HG03064 (cell line): ENCODE results near the gene PTGR1.

Source experiments
- ATAC-seq: cut with Tn5 transposase; IDR thresholded peaks from one replicate; pipeline ENCODE4 v1.9.1; 2021; ENCODE audit warnings: low read depth; ENCODE audit not compliant: unreplicated experiment

The PTGR1 gene

DNA sequence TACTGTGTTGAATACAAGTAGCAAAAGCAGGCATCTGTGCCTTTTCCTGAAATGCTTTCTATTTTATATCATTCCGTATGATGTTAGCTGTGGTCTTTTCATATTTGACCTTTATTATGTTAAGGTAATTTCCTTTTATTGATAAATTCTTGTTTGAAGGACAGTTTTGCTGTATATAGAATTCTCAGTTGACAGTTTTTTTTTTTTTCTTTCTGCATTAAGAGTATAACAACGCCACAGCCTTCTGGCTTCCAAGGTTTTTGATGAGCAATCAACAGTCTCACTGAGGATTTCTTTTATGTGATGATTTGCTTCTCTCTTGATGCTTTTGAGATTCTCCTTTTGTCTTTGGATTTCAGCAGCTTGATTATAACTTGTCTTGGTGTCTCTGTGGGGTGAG is 50.8 kb downstream of the PTGR1 start:
- no peak for ATAC-seq

DNA sequence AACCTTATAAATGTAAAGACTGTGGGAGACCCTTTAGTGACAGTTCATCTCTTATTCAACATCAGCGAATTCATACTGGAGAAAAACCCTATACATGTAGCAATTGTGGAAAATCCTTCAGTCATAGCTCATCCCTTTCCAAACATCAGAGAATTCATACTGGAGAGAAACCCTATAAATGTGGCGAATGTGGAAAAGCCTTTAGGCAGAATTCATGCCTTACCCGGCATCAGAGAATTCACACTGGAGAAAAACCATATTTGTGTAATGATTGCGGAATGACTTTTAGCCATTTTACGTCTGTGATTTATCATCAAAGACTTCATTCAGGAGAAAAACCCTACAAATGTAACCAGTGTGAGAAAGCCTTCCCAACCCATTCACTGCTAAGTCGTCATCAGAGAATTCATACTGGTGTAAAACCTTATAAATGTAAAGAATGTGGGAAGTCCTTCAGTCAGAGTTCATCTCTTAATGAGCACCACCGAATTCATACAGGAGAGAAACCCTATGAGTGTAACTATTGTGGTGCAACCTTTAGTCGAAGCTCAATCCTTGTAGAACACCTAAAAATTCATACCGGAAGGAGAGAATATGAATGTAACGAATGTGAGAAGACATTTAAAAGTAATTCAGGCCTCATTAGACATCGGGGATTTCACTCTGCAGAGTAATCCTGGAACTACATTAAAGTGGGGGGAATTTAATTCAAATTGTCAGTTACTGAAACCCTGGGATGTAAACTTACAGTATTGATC is 56.8 kb downstream of the PTGR1 start:
- ATAC-seq, result no peak

DNA sequence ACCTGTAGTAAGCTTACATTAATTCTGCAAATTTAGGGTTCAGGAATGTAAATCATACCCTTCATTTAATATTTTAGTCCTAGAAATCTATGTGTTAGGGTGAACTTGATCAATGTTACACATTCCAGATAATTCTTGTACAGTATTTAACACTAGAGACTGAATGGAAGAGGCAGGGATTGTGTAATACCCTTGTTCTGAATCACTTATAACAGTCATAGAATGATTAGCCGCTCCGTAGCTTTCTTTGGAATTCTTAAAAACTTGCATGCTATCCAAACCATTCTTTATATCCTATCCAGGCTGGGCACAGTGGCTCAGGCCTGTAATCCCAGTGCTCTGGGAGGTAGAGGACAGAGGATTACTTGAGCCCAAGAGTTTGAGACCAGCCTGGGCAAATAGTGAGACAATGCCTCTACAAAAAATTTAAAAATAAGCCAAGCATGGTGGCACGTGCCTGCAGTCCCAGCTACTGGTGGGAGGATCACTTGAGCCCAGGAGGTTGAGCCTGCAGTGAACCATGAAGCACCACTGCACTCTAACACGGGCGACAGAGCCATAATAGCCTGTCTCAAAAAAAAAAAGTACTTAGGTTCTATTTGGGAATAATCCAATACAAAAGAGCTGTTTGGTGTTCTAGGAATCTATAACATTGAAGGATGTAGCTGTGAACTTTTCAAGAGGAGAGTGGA is 66.2 kb downstream of the PTGR1 start:
- no peak for ATAC-seq

DNA sequence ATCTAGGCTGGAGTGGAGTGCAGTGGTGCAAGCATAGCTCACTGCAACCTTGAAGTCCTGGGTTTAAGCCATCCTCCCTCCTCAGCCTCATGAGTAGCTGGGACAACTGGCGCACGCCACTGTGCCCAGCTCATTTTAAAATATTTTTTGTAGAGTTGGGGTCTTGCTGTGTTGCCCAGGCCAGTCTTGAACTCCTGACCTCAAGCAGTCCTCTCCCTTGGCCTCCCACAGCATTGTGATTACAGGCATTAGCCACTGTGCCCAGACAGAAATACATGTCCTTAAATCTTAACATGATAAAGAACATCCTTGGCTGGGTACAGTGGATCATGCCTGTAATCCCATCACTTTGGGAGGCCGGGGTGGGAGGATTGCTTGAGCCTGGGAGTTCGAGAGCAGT is 67.7 kb downstream of the PTGR1 start:
- no peak for ATAC-seq

GRCh38 chr9:111529787-111530186 is 69.7 kb downstream of the PTGR1 start:
- no peak for ATAC-seq

DNA sequence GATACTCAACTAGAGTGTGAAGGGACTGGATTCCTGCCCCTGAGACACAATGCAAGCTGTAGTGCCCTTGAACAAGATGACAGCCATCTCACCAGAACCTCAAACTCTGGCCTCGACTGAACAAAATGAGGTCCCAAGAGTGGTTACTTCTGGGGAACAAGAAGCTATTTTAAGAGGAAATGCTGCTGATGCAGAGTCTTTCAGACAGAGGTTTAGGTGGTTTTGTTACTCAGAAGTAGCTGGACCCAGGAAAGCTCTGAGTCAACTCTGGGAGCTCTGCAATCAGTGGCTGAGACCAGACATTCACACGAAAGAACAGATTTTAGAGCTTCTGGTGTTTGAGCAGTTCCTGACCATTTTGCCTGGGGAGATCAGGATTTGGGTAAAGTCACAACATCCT is 72.1 kb downstream of the PTGR1 start:
- no peak for ATAC-seq

GRCh38 chr9:111525056-111525977 is 74.1 kb downstream of the PTGR1 start, which contains the start of gene ZNF483:
Gene ZNF483, plus strand, starts transcription at chr9:111525179. Its CDS starts 2,217 bp downstream, at chr9:111527396.
- ATAC-seq, result no peak

DNA sequence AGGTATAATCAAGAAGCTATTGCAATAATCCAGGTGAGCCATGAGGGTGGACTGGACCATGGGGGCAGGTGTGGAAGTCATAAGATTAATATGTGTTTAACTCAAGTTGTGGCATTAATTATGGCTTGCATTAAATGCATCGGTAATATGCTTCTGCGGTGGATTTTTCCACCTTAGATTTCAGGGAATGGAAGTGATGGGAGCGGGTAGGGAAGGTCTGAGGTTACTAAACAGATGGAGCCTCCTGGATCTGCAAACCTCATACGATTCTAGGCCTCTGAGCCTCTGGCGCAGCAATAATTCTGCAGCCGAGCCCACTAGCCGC is 74.8 kb downstream of the PTGR1 start:
- no peak for ATAC-seq

GRCh38 chr9:111516061-111516465 is 83.4 kb downstream of the PTGR1 start:
- ATAC-seq, result no peak

- no peak for ATAC-seq
Measured at GRCh38 chr9:111514967-111515366, 84.5 kb downstream of the PTGR1 start.
